Measurements from ENCODE around the gene LCE3B. TPM values are rescaled to one million over a fixed set of nuclear protein-coding genes. Genes with fewer than 3 reads are reported as not detected.

LCE3B gene
- total RNA-seq, 1 experiment from 2014 or later = not detected

DNA sequence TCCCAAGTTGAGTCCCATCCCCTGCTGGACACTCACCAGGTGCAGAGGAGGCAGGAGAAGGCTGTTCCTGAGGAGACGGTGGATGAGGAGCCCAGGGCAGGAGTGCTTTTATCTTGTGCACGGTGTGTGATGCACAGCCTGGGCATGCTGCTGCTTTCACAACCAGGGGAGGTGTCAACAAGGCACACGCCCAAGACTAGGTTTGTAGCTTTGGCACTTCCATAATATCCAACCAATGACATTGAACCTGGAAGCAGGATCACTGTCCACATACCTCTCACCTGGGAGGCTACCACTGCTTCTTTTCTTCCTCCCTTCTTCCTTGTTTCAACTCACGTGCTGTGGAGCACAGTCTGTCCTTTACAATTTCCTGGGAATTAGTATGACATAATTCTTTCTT lies 33.2 kb upstream of the LCE3B start, which contains the start of gene LCE3D:
TSS of gene LCE3D (minus strand) at position 84 of the 400 bp plus-strand sequence. CDS start 580 bp downstream, outside the sequence.
- POLR2A ChIA-PET = no interaction called here
- Mint-ChIP-seq H3K9me3 (peaks cover 77% of the 10 kb centered on the region), H3K27me3 (ENCODE audit: low read depth) (peaks cover 7% of the 10 kb centered on the region), H3K4me1 (no peaks in the 10 kb centered on the region), H3K36me3 (peaks cover 67% of the 10 kb centered on the region), H3K27ac (no peak within 1 kb of the TSS), H3K4me3 (no peak within 1 kb of the TSS)
- TF ChIP-seq RORB (CRISPR knock-in tag; IDR thresholded peaks at IDR 0.05) = no peak
- TF ChIP-seq NFYB (CRISPR knock-in tag; conservative IDR thresholded peaks at IDR 0.05; ENCODE audit: low read depth) = no peak
- TF ChIP-seq JUN (CRISPR knock-in tag; IDR thresholded peaks at IDR 0.05) = no peak
- TF ChIP-seq TEAD1 (CRISPR knock-in tag; IDR thresholded peaks at IDR 0.05) = no peak
- no peak for TF ChIP-seq ZNF232 (CRISPR knock-in tag; IDR thresholded peaks at IDR 0.05)
- TF ChIP-seq, protein P1, sequence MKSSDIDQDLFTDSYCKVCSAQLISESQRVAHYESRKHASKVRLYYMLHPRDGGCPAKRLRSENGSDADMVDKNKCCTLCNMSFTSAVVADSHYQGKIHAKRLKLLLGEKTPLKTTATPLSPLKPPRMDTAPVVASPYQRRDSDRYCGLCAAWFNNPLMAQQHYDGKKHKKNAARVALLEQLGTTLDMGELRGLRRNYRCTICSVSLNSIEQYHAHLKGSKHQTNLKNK (CRISPR knock-in tag; IDR thresholded peaks at IDR 0.05) = no peak
- DNase-seq (ENCODE audit: low spot score) = no peak
- CTCF ChIA-PET = no interaction called here
- no peak for ATAC-seq

DNA sequence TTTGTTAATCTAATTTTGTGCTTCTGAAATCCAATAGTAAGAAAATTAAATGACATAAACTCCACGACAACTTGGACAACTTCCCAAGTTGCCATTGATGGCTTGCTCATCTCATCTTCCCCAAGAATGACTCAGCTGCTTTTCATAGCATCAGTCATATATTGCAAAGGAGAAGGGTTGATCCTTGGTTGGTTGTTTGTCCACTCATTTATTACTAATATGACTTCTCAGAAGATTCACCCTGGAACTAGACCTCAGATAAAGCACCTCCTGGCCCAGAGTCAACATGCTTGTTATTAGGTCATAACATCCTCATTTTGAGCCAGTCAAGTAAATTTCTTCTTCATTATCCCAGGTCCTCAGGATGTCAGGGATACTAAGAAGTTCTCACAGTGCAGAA lies 31.0 kb upstream of the LCE3B start:
- H3K36me3 Mint-ChIP-seq = peaks cover 72% of the 10 kb centered on the region
- ATAC-seq = no peak
- ChIA-PET CTCF (no interaction called here), POLR2A (no interaction called here)
- TF ChIP-seq USF1 (CRISPR knock-in tag; IDR thresholded peaks at IDR 0.05) (no peak), ESRRA (CRISPR knock-in tag; IDR thresholded peaks at IDR 0.05; ENCODE audit: borderline replicate concordance) (no peak), OVOL2 (CRISPR knock-in tag; IDR thresholded peaks at IDR 0.05; ENCODE audit: borderline replicate concordance) (no peak), SMAD4 (CRISPR knock-in tag; IDR thresholded peaks at IDR 0.05) (no peak), RORB (CRISPR knock-in tag; IDR thresholded peaks at IDR 0.05) (no peak), NFE2L1 (CRISPR knock-in tag; IDR thresholded peaks at IDR 0.05) (no peak), NR2C2 (CRISPR knock-in tag; IDR thresholded peaks at IDR 0.05) (no peak)
- TF ChIP-seq, protein P2, sequence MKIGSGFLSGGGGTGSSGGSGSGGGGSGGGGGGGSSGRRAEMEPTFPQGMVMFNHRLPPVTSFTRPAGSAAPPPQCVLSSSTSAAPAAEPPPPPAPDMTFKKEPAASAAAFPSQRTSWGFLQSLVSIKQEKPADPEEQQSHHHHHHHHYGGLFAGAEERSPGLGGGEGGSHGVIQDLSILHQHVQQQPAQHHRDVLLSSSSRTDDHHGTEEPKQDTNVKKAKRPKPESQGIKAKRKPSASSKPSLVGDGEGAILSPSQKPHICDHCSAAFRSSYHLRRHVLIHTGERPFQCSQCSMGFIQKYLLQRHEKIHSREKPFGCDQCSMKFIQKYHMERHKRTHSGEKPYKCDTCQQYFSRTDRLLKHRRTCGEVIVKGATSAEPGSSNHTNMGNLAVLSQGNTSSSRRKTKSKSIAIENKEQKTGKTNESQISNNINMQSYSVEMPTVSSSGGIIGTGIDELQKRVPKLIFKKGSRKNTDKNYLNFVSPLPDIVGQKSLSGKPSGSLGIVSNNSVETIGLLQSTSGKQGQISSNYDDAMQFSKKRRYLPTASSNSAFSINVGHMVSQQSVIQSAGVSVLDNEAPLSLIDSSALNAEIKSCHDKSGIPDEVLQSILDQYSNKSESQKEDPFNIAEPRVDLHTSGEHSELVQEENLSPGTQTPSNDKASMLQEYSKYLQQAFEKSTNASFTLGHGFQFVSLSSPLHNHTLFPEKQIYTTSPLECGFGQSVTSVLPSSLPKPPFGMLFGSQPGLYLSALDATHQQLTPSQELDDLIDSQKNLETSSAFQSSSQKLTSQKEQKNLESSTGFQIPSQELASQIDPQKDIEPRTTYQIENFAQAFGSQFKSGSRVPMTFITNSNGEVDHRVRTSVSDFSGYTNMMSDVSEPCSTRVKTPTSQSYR (CRISPR knock-in tag; IDR thresholded peaks at IDR 0.05) = no peak
- TF ChIP-seq, protein P3, sequence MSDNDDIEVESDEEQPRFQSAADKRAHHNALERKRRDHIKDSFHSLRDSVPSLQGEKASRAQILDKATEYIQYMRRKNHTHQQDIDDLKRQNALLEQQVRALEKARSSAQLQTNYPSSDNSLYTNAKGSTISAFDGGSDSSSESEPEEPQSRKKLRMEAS (CRISPR knock-in tag; IDR thresholded peaks at IDR 0.05) = no peak
- TF ChIP-seq, protein P4, sequence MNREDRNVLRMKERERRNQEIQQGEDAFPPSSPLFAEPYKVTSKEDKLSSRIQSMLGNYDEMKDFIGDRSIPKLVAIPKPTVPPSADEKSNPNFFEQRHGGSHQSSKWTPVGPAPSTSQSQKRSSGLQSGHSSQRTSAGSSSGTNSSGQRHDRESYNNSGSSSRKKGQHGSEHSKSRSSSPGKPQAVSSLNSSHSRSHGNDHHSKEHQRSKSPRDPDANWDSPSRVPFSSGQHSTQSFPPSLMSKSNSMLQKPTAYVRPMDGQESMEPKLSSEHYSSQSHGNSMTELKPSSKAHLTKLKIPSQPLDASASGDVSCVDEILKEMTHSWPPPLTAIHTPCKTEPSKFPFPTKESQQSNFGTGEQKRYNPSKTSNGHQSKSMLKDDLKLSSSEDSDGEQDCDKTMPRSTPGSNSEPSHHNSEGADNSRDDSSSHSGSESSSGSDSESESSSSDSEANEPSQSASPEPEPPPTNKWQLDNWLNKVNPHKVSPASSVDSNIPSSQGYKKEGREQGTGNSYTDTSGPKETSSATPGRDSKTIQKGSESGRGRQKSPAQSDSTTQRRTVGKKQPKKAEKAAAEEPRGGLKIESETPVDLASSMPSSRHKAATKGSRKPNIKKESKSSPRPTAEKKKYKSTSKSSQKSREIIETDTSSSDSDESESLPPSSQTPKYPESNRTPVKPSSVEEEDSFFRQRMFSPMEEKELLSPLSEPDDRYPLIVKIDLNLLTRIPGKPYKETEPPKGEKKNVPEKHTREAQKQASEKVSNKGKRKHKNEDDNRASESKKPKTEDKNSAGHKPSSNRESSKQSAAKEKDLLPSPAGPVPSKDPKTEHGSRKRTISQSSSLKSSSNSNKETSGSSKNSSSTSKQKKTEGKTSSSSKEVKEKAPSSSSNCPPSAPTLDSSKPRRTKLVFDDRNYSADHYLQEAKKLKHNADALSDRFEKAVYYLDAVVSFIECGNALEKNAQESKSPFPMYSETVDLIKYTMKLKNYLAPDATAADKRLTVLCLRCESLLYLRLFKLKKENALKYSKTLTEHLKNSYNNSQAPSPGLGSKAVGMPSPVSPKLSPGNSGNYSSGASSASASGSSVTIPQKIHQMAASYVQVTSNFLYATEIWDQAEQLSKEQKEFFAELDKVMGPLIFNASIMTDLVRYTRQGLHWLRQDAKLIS (CRISPR knock-in tag; IDR thresholded peaks at IDR 0.05; ENCODE audit: borderline replicate concordance) = no peak
- H3K4me1 Mint-ChIP-seq = no peaks in the 10 kb centered on the region
- H3K4me3 Mint-ChIP-seq = no peak overlapping the region
- H3K27me3 Mint-ChIP-seq (ENCODE audit: low read depth) = peaks cover 7% of the 10 kb centered on the region
- no peak overlapping the region for H3K27ac Mint-ChIP-seq
- no peak for DNase-seq (ENCODE audit: low spot score)
- H3K9me3 Mint-ChIP-seq = peaks cover 80% of the 10 kb centered on the region

DNA sequence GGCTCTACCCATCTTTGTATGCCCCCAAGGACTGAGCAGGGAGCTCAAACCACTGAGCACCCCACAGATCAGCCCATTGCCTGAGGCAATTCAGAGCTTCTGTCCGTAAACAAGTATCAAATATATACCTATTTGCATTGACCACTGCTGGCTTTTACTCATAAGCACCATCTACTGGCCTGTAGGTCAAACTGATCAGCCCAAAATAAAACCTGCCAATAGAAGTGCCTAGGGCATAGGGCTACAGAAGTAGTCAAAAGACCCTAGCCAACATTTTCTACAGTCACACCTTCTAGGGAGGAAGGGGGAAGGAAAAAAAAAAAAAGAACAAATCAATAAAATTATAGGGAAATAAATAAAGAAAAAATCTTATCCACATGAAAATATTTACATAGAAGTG lies 28.0 kb upstream of the LCE3B start:
- POLR2A ChIA-PET = no interaction called here
- Mint-ChIP-seq H3K9me3 (peaks cover 91% of the 10 kb centered on the region), H3K27ac (no peak overlapping the region), H3K4me1 (no peaks in the 10 kb centered on the region), H3K27me3 (ENCODE audit: low read depth) (no peaks in the 10 kb centered on the region; the same call in 1 of the 2 replicates), H3K36me3 (peaks cover 77% of the 10 kb centered on the region), H3K4me3 (no peak overlapping the region)
- DNase-seq (ENCODE audit: low spot score) = no peak
- no peak for ATAC-seq
- CTCF ChIA-PET = no interaction called here
- TF ChIP-seq, protein P5, sequence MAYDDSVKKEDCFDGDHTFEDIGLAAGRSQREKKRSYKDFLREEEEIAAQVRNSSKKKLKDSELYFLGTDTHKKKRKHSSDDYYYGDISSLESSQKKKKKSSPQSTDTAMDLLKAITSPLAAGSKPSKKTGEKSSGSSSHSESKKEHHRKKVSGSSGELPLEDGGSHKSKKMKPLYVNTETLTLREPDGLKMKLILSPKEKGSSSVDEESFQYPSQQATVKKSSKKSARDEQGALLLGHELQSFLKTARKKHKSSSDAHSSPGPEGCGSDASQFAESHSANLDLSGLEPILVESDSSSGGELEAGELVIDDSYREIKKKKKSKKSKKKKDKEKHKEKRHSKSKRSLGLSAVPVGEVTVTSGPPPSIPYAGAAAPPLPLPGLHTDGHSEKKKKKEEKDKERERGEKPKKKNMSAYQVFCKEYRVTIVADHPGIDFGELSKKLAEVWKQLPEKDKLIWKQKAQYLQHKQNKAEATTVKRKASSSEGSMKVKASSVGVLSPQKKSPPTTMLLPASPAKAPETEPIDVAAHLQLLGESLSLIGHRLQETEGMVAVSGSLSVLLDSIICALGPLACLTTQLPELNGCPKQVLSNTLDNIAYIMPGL (CRISPR knock-in tag; IDR thresholded peaks at IDR 0.05) = no peak
- TF ChIP-seq TP53 (CRISPR knock-in tag; IDR thresholded peaks at IDR 0.05) (no peak), GRHL2 (CRISPR knock-in tag; IDR thresholded peaks at IDR 0.05; ENCODE audit: insufficient replicate concordance, severe bottlenecking) (no peak)
- TF ChIP-seq, protein P6, sequence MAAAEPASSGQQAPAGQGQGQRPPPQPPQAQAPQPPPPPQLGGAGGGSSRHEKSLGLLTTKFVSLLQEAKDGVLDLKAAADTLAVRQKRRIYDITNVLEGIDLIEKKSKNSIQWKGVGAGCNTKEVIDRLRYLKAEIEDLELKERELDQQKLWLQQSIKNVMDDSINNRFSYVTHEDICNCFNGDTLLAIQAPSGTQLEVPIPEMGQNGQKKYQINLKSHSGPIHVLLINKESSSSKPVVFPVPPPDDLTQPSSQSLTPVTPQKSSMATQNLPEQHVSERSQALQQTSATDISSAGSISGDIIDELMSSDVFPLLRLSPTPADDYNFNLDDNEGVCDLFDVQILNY (CRISPR knock-in tag; IDR thresholded peaks at IDR 0.05) = no peak
- TF ChIP-seq, protein P7, sequence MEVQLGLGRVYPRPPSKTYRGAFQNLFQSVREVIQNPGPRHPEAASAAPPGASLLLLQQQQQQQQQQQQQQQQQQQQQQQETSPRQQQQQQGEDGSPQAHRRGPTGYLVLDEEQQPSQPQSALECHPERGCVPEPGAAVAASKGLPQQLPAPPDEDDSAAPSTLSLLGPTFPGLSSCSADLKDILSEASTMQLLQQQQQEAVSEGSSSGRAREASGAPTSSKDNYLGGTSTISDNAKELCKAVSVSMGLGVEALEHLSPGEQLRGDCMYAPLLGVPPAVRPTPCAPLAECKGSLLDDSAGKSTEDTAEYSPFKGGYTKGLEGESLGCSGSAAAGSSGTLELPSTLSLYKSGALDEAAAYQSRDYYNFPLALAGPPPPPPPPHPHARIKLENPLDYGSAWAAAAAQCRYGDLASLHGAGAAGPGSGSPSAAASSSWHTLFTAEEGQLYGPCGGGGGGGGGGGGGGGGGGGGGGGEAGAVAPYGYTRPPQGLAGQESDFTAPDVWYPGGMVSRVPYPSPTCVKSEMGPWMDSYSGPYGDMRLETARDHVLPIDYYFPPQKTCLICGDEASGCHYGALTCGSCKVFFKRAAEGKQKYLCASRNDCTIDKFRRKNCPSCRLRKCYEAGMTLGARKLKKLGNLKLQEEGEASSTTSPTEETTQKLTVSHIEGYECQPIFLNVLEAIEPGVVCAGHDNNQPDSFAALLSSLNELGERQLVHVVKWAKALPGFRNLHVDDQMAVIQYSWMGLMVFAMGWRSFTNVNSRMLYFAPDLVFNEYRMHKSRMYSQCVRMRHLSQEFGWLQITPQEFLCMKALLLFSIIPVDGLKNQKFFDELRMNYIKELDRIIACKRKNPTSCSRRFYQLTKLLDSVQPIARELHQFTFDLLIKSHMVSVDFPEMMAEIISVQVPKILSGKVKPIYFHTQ (CRISPR knock-in tag; IDR thresholded peaks at IDR 0.05) = no peak

All from WTC11 (cell line).